Stimulated activated CD8-positive, alpha-beta memory T cell treated with anti-CD3 and anti-CD28 coated beads, Interleukin-7, amount 100 ng/mL, for 1 hour (primary cell): ENCODE data around the gene TPT1.
"Not testable (repeated sequence)": the region's sequence is repeated elsewhere in the genome, so short reads cannot be mapped to it uniquely, and the experiment has no call there.

ENCODE experiments used
- DNase-seq, 2 donors: peaks; one replicate each; pipeline ENCODE4 v3.0.0-alpha.2; 2020; ENCODE audit warnings: low read depth in 2 of 2

The TPT1 gene

GRCh38 chr13:45301263-45301662, 39.7 kb downstream of the TPT1 start:
- DNase-seq: no peak

GRCh38 chr13:45300190-45300985, 40.6 kb downstream of the TPT1 start:
- DNase-seq: no peak

DNA sequence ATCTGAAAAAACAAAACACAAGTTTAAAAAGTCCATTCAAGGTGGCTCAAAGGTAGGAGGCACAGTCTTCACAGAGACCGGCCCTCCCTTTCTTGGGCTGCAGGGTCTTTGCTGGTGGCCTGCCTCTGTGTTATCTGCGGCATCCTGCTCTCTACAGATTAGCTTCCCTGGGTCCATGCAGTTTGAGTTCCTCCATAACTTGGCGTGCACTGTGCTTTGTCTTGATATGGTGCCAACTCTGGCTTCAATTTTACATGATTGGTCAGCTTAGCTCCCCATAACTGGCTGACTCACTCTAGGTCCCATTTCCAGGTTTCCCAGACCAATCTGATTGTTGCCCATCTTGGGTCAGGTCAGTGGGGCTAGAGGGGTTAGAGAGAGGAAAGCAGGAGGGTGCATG, 41.8 kb downstream of the TPT1 start:
- DNase-seq: no peak

DNA sequence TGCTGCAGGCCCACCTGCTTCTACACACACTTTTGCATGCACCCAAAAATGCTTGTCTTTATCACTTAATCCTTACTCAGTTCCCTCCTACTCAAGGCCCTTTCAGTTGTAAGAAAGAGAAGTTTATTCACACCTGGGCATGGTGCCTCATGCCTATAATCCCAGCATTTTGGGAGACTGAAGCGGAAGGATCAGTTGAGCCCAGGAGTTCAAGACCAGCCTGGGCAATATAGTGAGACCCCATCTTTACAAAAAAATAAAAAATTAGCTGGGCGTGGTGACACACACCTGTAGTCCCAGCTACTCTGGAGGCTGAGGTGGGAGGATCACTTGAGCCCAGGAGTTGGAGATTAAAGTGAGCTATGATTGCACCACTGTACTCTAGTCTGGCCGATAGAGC, 42.4 kb downstream of the TPT1 start:
- not testable (repeated sequence) for DNase-seq

DNA sequence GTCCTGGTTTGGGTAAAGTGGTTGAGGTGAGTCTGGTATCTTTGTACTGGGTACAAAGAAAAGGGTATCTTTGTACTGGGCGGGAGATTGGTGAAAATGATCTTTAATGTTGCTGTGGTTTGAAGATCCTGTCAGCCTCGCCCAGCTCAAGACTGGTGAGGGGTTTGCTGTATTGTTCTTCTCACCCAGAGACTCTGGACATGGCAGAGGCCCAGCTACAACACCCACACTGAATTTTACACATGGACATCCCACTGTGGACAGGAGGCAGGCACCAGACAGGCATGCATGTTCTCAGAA, 42.8 kb downstream of the TPT1 start:
- no peak for DNase-seq

DNA sequence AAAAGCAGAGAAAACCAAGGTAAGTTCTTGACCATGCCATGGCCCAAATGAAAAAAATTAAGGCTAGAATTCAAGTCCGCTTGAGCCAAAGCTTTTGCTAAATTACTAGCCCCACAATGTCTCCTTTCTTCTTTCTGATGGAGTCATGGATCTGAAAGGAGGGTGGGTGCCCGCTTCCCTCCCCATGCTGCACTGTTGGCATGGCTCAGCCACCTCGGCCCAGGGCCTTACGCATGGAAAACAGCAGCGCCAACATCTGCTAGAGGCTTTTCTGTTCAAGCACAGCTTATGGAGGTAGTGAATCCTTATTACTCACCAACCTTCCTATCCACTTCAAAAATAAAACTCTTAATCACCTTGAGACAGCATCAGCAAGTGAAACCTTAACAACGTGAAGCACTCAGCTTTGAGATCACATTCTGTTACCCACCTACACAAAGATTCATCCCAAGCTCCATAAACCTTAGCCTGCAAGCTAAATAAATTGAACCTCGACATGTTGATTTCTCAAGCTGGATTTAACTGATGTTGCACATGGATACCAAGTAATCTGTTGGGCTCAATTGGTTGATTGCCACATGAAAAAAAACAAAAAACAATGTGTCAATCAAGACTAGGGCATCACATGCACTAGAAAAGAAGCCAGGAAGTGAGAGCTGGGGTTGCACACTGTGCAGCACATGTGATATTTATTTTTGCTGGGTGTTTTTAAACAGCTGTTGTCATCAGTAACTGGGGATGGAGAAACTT, 43.4 kb downstream of the TPT1 start:
- no peak for DNase-seq

GRCh38 chr13:45296259-45296658, 44.7 kb downstream of the TPT1 start:
- no peak for DNase-seq

DNA sequence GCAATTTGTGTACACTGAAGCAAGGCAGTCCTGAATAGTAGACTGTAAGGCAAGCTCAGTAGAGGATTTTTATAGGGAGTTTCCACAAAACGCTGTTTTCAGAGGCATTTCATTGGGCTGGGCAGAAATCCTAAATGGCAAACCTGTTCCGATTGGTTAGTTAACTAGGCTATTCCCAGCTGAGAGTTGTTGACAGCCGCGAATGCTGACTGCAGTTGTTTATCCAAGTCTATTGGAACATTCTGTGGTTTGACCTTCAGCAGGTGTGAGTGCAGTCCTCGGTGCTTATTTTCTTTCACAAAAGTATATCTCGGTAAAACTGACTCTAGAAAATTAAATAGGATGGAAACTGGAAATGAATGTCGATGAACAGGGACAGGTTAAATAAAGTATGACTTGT, 45.4 kb downstream of the TPT1 start:
- no peak for DNase-seq

- DNase-seq: no peak
Observed at GRCh38 chr13:45292176-45292575, 48.8 kb downstream of the TPT1 start.

GRCh38 chr13:45289936-45290563, 50.9 kb downstream of the TPT1 start:
- no peak for DNase-seq
